ENCODE measurements around the gene FZD2.
A peak's percentile ranks its signal among the peaks of the same experiment; 100 is the strongest.

FZD2 gene

GRCh38 chr17:44591206-44591605 is 33.9 kb downstream of the FZD2 start:
- 94% methylated on average over 2 of the region's 4 CpGs for WGBS (ENCODE audit: insufficient coverage)
- no peak overlapping the region for H3K27ac ChIP-seq (ENCODE audit: insufficient read depth in 1 of 2, low read depth in 1 of 2, low read length in 2 of 2, poor library complexity in 1 of 2, severe bottlenecking in 2 of 2)
- CTCF ChIA-PET = no interaction called here
- H3K4me3 ChIP-seq (ENCODE audit: control insufficient read depth in 1 of 7, extremely low read depth in 1 of 7, insufficient read depth in 4 of 7, low read depth in 2 of 7, low read length in 6 of 7) = no peak overlapping the region
- POLR2A ChIA-PET = no interaction called here
- no peaks in the 10 kb centered on the region for H3K4me1 ChIP-seq (ENCODE audit: control extremely low read depth in 1 of 4, control insufficient read depth in 4 of 4, insufficient read depth in 4 of 4, low read length in 3 of 4)
- no peaks in the 10 kb centered on the region for H3K36me3 ChIP-seq (ENCODE audit: control insufficient read depth in 4 of 4, insufficient read depth in 4 of 4, low read length in 3 of 4)
- DNase-seq = peak in 1 of 3 donors; percentile 27
- H3K9me3 ChIP-seq (ENCODE audit: control extremely low read depth in 1 of 5, control insufficient read depth in 4 of 5, insufficient read depth in 2 of 5, low read depth in 1 of 5, low read length in 4 of 5) = no peaks in the 10 kb centered on the region
- peaks cover 0 to 11% (median 4%) of the 10 kb centered on the region in 5 experiments for H3K27me3 ChIP-seq (replicated peaks in 2 of 5; ENCODE audit: control insufficient read depth in 4 of 5, insufficient read depth in 5 of 5, low read length in 4 of 5)

DNA sequence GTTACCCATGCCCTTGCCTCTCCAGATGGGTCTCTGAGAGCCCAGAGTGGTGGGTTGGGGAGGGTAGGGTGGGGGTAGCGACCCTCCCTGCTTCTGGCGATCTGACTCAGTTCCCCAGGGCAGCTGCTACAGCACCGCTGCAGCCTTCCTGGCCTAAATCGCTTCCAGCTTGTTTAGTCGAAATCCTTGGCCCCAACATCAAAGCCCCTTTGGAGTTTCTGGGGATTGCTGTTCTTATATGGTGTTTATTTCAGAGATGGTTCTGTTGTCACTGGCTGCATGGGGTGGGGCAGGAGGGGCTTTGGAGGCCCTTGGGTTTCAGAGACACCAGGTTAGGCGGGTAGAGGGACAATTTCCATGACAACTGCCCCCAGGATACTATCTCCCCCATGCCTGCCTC is 35.9 kb downstream of the FZD2 start:
- Histone ChIP-seq H3K36me3 (ENCODE audit: control insufficient read depth in 4 of 4, insufficient read depth in 4 of 4, low read length in 3 of 4) (no peaks in the 10 kb centered on the region), H3K9me3 (ENCODE audit: control extremely low read depth in 1 of 5, control insufficient read depth in 4 of 5, insufficient read depth in 2 of 5, low read depth in 1 of 5, low read length in 4 of 5) (no peaks in the 10 kb centered on the region), H3K4me1 (ENCODE audit: control extremely low read depth in 1 of 4, control insufficient read depth in 4 of 4, insufficient read depth in 4 of 4, low read length in 3 of 4) (no peaks in the 10 kb centered on the region), H3K27ac (ENCODE audit: insufficient read depth in 1 of 2, low read depth in 1 of 2, low read length in 2 of 2, poor library complexity in 1 of 2, severe bottlenecking in 2 of 2) (no peak overlapping the region), H3K4me3 (ENCODE audit: control insufficient read depth in 1 of 7, extremely low read depth in 1 of 7, insufficient read depth in 4 of 7, low read depth in 2 of 7, low read length in 6 of 7) (no peak overlapping the region), H3K27me3 (replicated peaks in 2 of 5; ENCODE audit: control insufficient read depth in 4 of 5, insufficient read depth in 5 of 5, low read length in 4 of 5) (peaks cover 0 to 11% (median 4%) of the 10 kb centered on the region in 5 experiments)
- 100% methylated on average over 2 of the region's 6 CpGs for WGBS (ENCODE audit: insufficient coverage)
- CTCF ChIA-PET = no interaction called here
- POLR2A ChIA-PET = no interaction called here
- no peak for DNase-seq

GRCh38 chr17:44595216-44595775 is 38.0 kb downstream of the FZD2 start:
- ChIA-PET CTCF (interaction anchor here (1.0 kb wide), 1 partner anchor 14 kb away, joined by 3 read pairs; no protein-coding TSS in a partner anchor), POLR2A (no interaction called here)
- H3K27me3 ChIP-seq (replicated peaks in 2 of 5; ENCODE audit: control insufficient read depth in 4 of 5, insufficient read depth in 5 of 5, low read length in 4 of 5) = peaks cover 0 to 11% (median 2%) of the 10 kb centered on the region in 5 experiments
- H3K36me3 ChIP-seq (ENCODE audit: control insufficient read depth in 4 of 4, insufficient read depth in 4 of 4, low read length in 3 of 4) = no peaks in the 10 kb centered on the region
- no peak overlapping the region for H3K4me3 ChIP-seq (ENCODE audit: control insufficient read depth in 1 of 7, extremely low read depth in 1 of 7, insufficient read depth in 4 of 7, low read depth in 2 of 7, low read length in 6 of 7)
- no peak for DNase-seq
- WGBS (ENCODE audit: insufficient coverage) = 84% methylated on average over 7 of the region's 10 CpGs
- no peaks in the 10 kb centered on the region for H3K4me1 ChIP-seq (ENCODE audit: control extremely low read depth in 1 of 4, control insufficient read depth in 4 of 4, insufficient read depth in 4 of 4, low read length in 3 of 4)
- no peak overlapping the region for H3K27ac ChIP-seq (ENCODE audit: insufficient read depth in 1 of 2, low read depth in 1 of 2, low read length in 2 of 2, poor library complexity in 1 of 2, severe bottlenecking in 2 of 2)
- no peaks in the 10 kb centered on the region for H3K9me3 ChIP-seq (ENCODE audit: control extremely low read depth in 1 of 5, control insufficient read depth in 4 of 5, insufficient read depth in 2 of 5, low read depth in 1 of 5, low read length in 4 of 5)

DNA sequence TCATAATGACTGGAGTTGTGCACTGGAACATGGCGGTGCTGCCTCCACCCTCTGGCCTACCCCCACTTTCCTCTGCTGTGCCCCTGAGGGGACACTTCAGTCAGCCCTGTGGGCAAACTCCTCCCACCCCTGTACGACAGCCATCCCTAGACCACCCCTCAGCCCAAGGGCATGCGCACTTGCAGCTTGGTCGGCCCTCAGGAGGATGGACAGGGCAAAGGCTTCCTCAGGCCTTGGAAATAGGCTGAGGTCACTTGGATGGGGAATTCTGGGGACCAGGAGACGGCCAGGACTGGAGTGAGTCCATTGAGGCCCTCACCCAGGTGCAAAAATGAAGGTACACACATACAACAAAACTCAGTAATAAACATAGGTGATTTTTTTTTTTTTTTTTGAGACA is 41.0 kb downstream of the FZD2 start:
- Histone ChIP-seq H3K36me3 (ENCODE audit: control insufficient read depth in 4 of 4, insufficient read depth in 4 of 4, low read length in 3 of 4) (no peaks in the 10 kb centered on the region), H3K9me3 (ENCODE audit: control extremely low read depth in 1 of 5, control insufficient read depth in 4 of 5, insufficient read depth in 2 of 5, low read depth in 1 of 5, low read length in 4 of 5) (no peaks in the 10 kb centered on the region), H3K4me1 (ENCODE audit: control extremely low read depth in 1 of 4, control insufficient read depth in 4 of 4, insufficient read depth in 4 of 4, low read length in 3 of 4) (peaks cover 0 to 2% (median 0%) of the 10 kb centered on the region in 4 experiments), H3K27me3 (replicated peaks in 2 of 5; ENCODE audit: control insufficient read depth in 4 of 5, insufficient read depth in 5 of 5, low read length in 4 of 5) (peaks cover 0 to 9% (median 2%) of the 10 kb centered on the region in 5 experiments), H3K4me3 (ENCODE audit: control insufficient read depth in 1 of 7, extremely low read depth in 1 of 7, insufficient read depth in 4 of 7, low read depth in 2 of 7, low read length in 6 of 7) (no peak overlapping the region), H3K27ac (ENCODE audit: insufficient read depth in 1 of 2, low read depth in 1 of 2, low read length in 2 of 2, poor library complexity in 1 of 2, severe bottlenecking in 2 of 2) (no peak overlapping the region)
- 100% methylated on average over 2 of the region's 5 CpGs for WGBS (ENCODE audit: insufficient coverage)
- CTCF ChIA-PET = no interaction called here
- POLR2A ChIA-PET = no interaction called here
- DNase-seq = no peak

DNA sequence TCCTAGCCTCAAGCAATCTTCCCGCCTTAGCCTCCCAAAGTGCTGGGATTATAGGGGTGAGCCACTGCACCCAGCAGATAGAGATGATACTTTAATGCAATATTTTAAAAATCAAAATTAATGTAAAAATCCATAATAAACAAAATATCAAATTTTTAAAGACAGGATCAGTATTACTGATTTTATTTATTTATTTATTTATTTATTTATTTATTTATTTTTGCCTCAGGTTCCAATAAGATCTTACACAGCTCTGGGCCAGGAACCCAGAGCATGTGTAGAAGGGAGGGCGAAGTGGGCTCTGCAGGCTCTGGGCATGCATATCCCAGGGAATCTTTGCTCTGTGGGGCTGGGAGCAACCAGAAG is 41.6 kb downstream of the FZD2 start:
- H3K36me3 ChIP-seq (ENCODE audit: control insufficient read depth in 4 of 4, insufficient read depth in 4 of 4, low read length in 3 of 4) = no peaks in the 10 kb centered on the region
- H3K4me1 ChIP-seq (ENCODE audit: control extremely low read depth in 1 of 4, control insufficient read depth in 4 of 4, insufficient read depth in 4 of 4, low read length in 3 of 4) = peaks cover 0 to 2% (median 0%) of the 10 kb centered on the region in 4 experiments
- WGBS (ENCODE audit: insufficient coverage) = 90% methylated on average over 1 of the region's 2 CpGs
- H3K27me3 ChIP-seq (replicated peaks in 2 of 5; ENCODE audit: control insufficient read depth in 4 of 5, insufficient read depth in 5 of 5, low read length in 4 of 5) = peaks cover 0 to 4% (median 2%) of the 10 kb centered on the region in 5 experiments
- CTCF ChIA-PET = no interaction called here
- H3K9me3 ChIP-seq (ENCODE audit: control extremely low read depth in 1 of 5, control insufficient read depth in 4 of 5, insufficient read depth in 2 of 5, low read depth in 1 of 5, low read length in 4 of 5) = no peaks in the 10 kb centered on the region
- no peak overlapping the region for H3K4me3 ChIP-seq (ENCODE audit: control insufficient read depth in 1 of 7, extremely low read depth in 1 of 7, insufficient read depth in 4 of 7, low read depth in 2 of 7, low read length in 6 of 7)
- POLR2A ChIA-PET = interaction anchor here (0.6 kb wide), 1 partner anchor 35 kb away, joined by 4 read pairs; no protein-coding TSS in a partner anchor
- no peak overlapping the region for H3K27ac ChIP-seq (ENCODE audit: insufficient read depth in 1 of 2, low read depth in 1 of 2, low read length in 2 of 2, poor library complexity in 1 of 2, severe bottlenecking in 2 of 2)
- DNase-seq = no peak

GRCh38 chr17:44599298-44600175 is 42.3 kb downstream of the FZD2 start:
- ChIA-PET CTCF (no interaction called here), POLR2A (interaction anchor here (0.6 kb wide), 1 partner anchor 34 kb away, joined by 4 read pairs; no protein-coding TSS in a partner anchor)
- H3K27me3 ChIP-seq (replicated peaks in 2 of 5; ENCODE audit: control insufficient read depth in 4 of 5, insufficient read depth in 5 of 5, low read length in 4 of 5) = peaks cover 0 to 4% (median 0%) of the 10 kb centered on the region in 5 experiments
- peaks cover 0 to 2% (median 0%) of the 10 kb centered on the region in 4 experiments for H3K4me1 ChIP-seq (ENCODE audit: control extremely low read depth in 1 of 4, control insufficient read depth in 4 of 4, insufficient read depth in 4 of 4, low read length in 3 of 4)
- WGBS (ENCODE audit: insufficient coverage) = 95% methylated on average over 7 of the region's 9 CpGs
- no peak overlapping the region for H3K4me3 ChIP-seq (ENCODE audit: control insufficient read depth in 1 of 7, extremely low read depth in 1 of 7, insufficient read depth in 4 of 7, low read depth in 2 of 7, low read length in 6 of 7)
- H3K36me3 ChIP-seq (ENCODE audit: control insufficient read depth in 4 of 4, insufficient read depth in 4 of 4, low read length in 3 of 4) = no peaks in the 10 kb centered on the region
- no peak overlapping the region for H3K27ac ChIP-seq (ENCODE audit: insufficient read depth in 1 of 2, low read depth in 1 of 2, low read length in 2 of 2, poor library complexity in 1 of 2, severe bottlenecking in 2 of 2)
- DNase-seq = no peak
- H3K9me3 ChIP-seq (ENCODE audit: control extremely low read depth in 1 of 5, control insufficient read depth in 4 of 5, insufficient read depth in 2 of 5, low read depth in 1 of 5, low read length in 4 of 5) = no peaks in the 10 kb centered on the region

GRCh38 chr17:44601539-44601938 is 44.3 kb downstream of the FZD2 start:
- Histone ChIP-seq H3K4me1 (ENCODE audit: control extremely low read depth in 1 of 4, control insufficient read depth in 4 of 4, insufficient read depth in 4 of 4, low read length in 3 of 4) (peaks cover 0 to 2% (median 0%) of the 10 kb centered on the region in 4 experiments), H3K27ac (ENCODE audit: insufficient read depth in 1 of 2, low read depth in 1 of 2, low read length in 2 of 2, poor library complexity in 1 of 2, severe bottlenecking in 2 of 2) (no peak overlapping the region), H3K4me3 (ENCODE audit: control insufficient read depth in 1 of 7, extremely low read depth in 1 of 7, insufficient read depth in 4 of 7, low read depth in 2 of 7, low read length in 6 of 7) (no peak overlapping the region), H3K27me3 (replicated peaks in 2 of 5; ENCODE audit: control insufficient read depth in 4 of 5, insufficient read depth in 5 of 5, low read length in 4 of 5) (peaks cover 0 to 5% (median 0%) of the 10 kb centered on the region in 5 experiments), H3K36me3 (ENCODE audit: control insufficient read depth in 4 of 4, insufficient read depth in 4 of 4, low read length in 3 of 4) (no peaks in the 10 kb centered on the region), H3K9me3 (ENCODE audit: control extremely low read depth in 1 of 5, control insufficient read depth in 4 of 5, insufficient read depth in 2 of 5, low read depth in 1 of 5, low read length in 4 of 5) (no peaks in the 10 kb centered on the region)
- 86% methylated on average over 11 of the region's 15 CpGs for WGBS (ENCODE audit: insufficient coverage)
- peak in 2 of 3 donors; percentile 31 to 44 for DNase-seq
- POLR2A ChIA-PET = no interaction called here
- CTCF ChIA-PET = no interaction called here
